Immature natural killer cell (primary cell): ENCODE results near the gene MFAP4. TPM values are rescaled to one million over a fixed set of nuclear protein-coding genes. Genes with fewer than 3 reads are reported as not detected.

Source experiments
- DNase-seq, 3 donors: peaks; one replicate each; pipeline ENCODE4 v3.0.0; 2022; ENCODE audit warnings: mixed read lengths in 1 of 3
- H3K27ac Mint-ChIP-seq, 6 donors: one replicate each; pipeline ENCODE4 v1.8.0; 2020; ENCODE audit warnings: mixed read lengths in 6 of 6, mild to moderate bottlenecking in 5 of 6, inconsistent platforms in 4 of 6, moderate library complexity in 3 of 6
- H3K27me3 Mint-ChIP-seq, 3 donors: one replicate each; pipeline ENCODE4 v1.8.0; 2020 to 2021; ENCODE audit warnings: low read depth in 3 of 3, mild to moderate bottlenecking in 3 of 3, mixed read lengths in 3 of 3, moderate library complexity in 3 of 3, inconsistent platforms in 1 of 3
- H3K36me3 Mint-ChIP-seq, 3 donors: one replicate each; pipeline ENCODE4 v1.8.0; 2020; ENCODE audit warnings: mixed read lengths in 3 of 3, inconsistent platforms in 2 of 3, mild to moderate bottlenecking in 2 of 3
- H3K4me1 Mint-ChIP-seq, 2 donors: one replicate each; pipeline ENCODE4 v1.8.0; 2020; ENCODE audit warnings: inconsistent platforms in 2 of 2, mild to moderate bottlenecking in 2 of 2, mixed read lengths in 2 of 2, moderate library complexity in 1 of 2
- H3K4me3 Mint-ChIP-seq, 5 donors: one replicate each; pipeline ENCODE4 v1.8.0; 2020; ENCODE audit warnings: mild to moderate bottlenecking in 5 of 5, mixed read lengths in 5 of 5, inconsistent platforms in 3 of 5, moderate library complexity in 3 of 5
- H3K9me3 Mint-ChIP-seq, 6 donors: one replicate each; pipeline ENCODE4 v1.8.0; 2020; ENCODE audit warnings: mild to moderate bottlenecking in 6 of 6, mixed read lengths in 6 of 6, inconsistent platforms in 4 of 6, moderate library complexity in 3 of 6
- polyA plus RNA-seq, 3 donors: library from polyadenylated mRNA; unstranded; fragments of 300-500 nt; fragmentation: Illumina TruSeq; gene quantifications; one replicate each; pipeline ENCODE4 v1.2.3, GENCODE V29; 2021

MFAP4 gene
- polyA plus RNA-seq, 3 donors from 2014 or later = 0.18 TPM; not detected in 2

- peak overlapping the region; percentile 92 to 98 (median 96) for H3K27ac Mint-ChIP-seq
- peaks cover 8 to 26% (median 9%) of the 10 kb centered on the region in 3 donors for H3K36me3 Mint-ChIP-seq
- H3K4me3 Mint-ChIP-seq = peak overlapping the region; percentile 96 to 99 (median 98)
- peaks cover 8 to 14% (median 11%) of the 10 kb centered on the region in 3 donors for H3K27me3 Mint-ChIP-seq
- H3K4me1 Mint-ChIP-seq = peaks cover 53 to 59% of the 10 kb centered on the region in 2 donors
- H3K9me3 Mint-ChIP-seq = no peaks in the 10 kb centered on the region
- DNase-seq = peak; percentile 98 to 99 (median 99)
Measured at GRCh38 chr17:19377602-19378415, 9.2 kb downstream of the MFAP4 start.

- H3K4me1 Mint-ChIP-seq = peaks cover 63 to 69% of the 10 kb centered on the region in 2 donors
- no peak for DNase-seq
- H3K27me3 Mint-ChIP-seq = peaks cover 8 to 17% (median 12%) of the 10 kb centered on the region in 3 donors
Measured at GRCh38 chr17:19376811-19377210, 10.2 kb downstream of the MFAP4 start.

GRCh38 chr17:19375732-19376131, 11.3 kb downstream of the MFAP4 start:
- Mint-ChIP-seq H3K27ac (peak overlapping the region in 2 of 6 donors; percentile 59 to 84), H3K4me1 (peaks cover 73 to 77% of the 10 kb centered on the region in 2 donors), H3K9me3 (no peaks in the 10 kb centered on the region), H3K27me3 (peaks cover 10 to 27% (median 20%) of the 10 kb centered on the region in 3 donors), H3K36me3 (peaks cover 7 to 17% (median 7%) of the 10 kb centered on the region in 3 donors), H3K4me3 (peak overlapping the region; percentile 52 to 72 (median 64))
- no peak for DNase-seq

More at GRCh38 chr17:19376811-19377210, 10.2 kb downstream of the MFAP4 start:
- H3K9me3 Mint-ChIP-seq = no peaks in the 10 kb centered on the region
- H3K27ac Mint-ChIP-seq = peak overlapping the region; percentile 92 to 98 (median 96)
- H3K36me3 Mint-ChIP-seq = peaks cover 8 to 26% (median 9%) of the 10 kb centered on the region in 3 donors
- H3K4me3 Mint-ChIP-seq = peak overlapping the region; percentile 96 to 99 (median 98)

GRCh38 chr17:19374136-19374535, 12.9 kb downstream of the MFAP4 start:
- Mint-ChIP-seq H3K36me3 (peaks cover 0 to 5% (median under 1%) of the 10 kb centered on the region in 3 donors), H3K27ac (peak overlapping the region in 2 of 6 donors; percentile 69 to 77), H3K4me3 (peak overlapping the region in 2 of 5 donors; percentile 18 to 38), H3K27me3 (peaks cover 8 to 38% (median 24%) of the 10 kb centered on the region in 3 donors), H3K9me3 (peaks cover 0 to 2% (median 0%) of the 10 kb centered on the region in 6 donors), H3K4me1 (peaks cover 77 to 78% of the 10 kb centered on the region in 2 donors)
- DNase-seq = no peak

- peak overlapping the region in 3 of 5 donors; percentile 38 to 87 (median 38) for H3K4me3 Mint-ChIP-seq
- peaks cover 5 to 39% (median 22%) of the 10 kb centered on the region in 3 donors for H3K27me3 Mint-ChIP-seq
- peaks cover 84 to 85% of the 10 kb centered on the region in 2 donors for H3K4me1 Mint-ChIP-seq
- H3K9me3 Mint-ChIP-seq = peaks cover 0 to 2% (median 0%) of the 10 kb centered on the region in 6 donors
- no peak for DNase-seq
- H3K27ac Mint-ChIP-seq = peak overlapping the region in 5 of 6 donors; percentile 28 to 98 (median 97)
- peaks cover 0 to 7% (median 0%) of the 10 kb centered on the region in 3 donors for H3K36me3 Mint-ChIP-seq
Measured at GRCh38 chr17:19372866-19373504, 14.0 kb downstream of the MFAP4 start.

GRCh38 chr17:19372439-19372838, 14.6 kb downstream of the MFAP4 start:
- Mint-ChIP-seq H3K36me3 (peaks cover 0 to 7% (median 0%) of the 10 kb centered on the region in 3 donors), H3K4me3 (peak overlapping the region; percentile 84 to 100 (median 88)), H3K9me3 (peaks cover 0 to 2% (median 0%) of the 10 kb centered on the region in 6 donors), H3K27me3 (peaks cover 2 to 35% (median 17%) of the 10 kb centered on the region in 3 donors), H3K27ac (peak overlapping the region; percentile 95 to 98 (median 97)), H3K4me1 (peaks cover 87 to 88% of the 10 kb centered on the region in 2 donors)
- no peak for DNase-seq

GRCh38 chr17:19372011-19372370, 15.0 kb downstream of the MFAP4 start:
- Mint-ChIP-seq H3K9me3 (peaks cover 0 to 2% (median 0%) of the 10 kb centered on the region in 6 donors), H3K4me1 (peaks cover 84 to 86% of the 10 kb centered on the region in 2 donors)

GRCh38 chr17:19371259-19372010, 15.6 kb downstream of the MFAP4 start:
- Mint-ChIP-seq H3K9me3 (peaks cover 0 to 2% (median 0%) of the 10 kb centered on the region in 6 donors), H3K36me3 (peaks cover 0 to 7% (median 0%) of the 10 kb centered on the region in 3 donors), H3K27me3 (peaks cover 2 to 32% (median 13%) of the 10 kb centered on the region in 3 donors), H3K27ac (peak overlapping the region; percentile 95 to 98 (median 97)), H3K4me3 (peak overlapping the region; percentile 84 to 100 (median 88)), H3K4me1 (peaks cover 84 to 87% of the 10 kb centered on the region in 2 donors)
- DNase-seq = peak; percentile 48 to 62 (median 53)

More at GRCh38 chr17:19372011-19372370, 15.0 kb downstream of the MFAP4 start:
- peak overlapping the region; percentile 84 to 100 (median 88) for H3K4me3 Mint-ChIP-seq
- DNase-seq = no peak
- H3K27me3 Mint-ChIP-seq = peaks cover 2 to 34% (median 16%) of the 10 kb centered on the region in 3 donors
- peak overlapping the region; percentile 95 to 98 (median 97) for H3K27ac Mint-ChIP-seq
- peaks cover 0 to 7% (median 0%) of the 10 kb centered on the region in 3 donors for H3K36me3 Mint-ChIP-seq

- Mint-ChIP-seq H3K36me3 (peaks cover 0 to 7% (median 0%) of the 10 kb centered on the region in 3 donors), H3K4me1 (peaks cover 86 to 87% of the 10 kb centered on the region in 2 donors), H3K9me3 (peaks cover 0 to 2% (median 0%) of the 10 kb centered on the region in 6 donors)
Measured at GRCh38 chr17:19370493-19370960, 16.5 kb downstream of the MFAP4 start.

GRCh38 chr17:19369846-19370492, 17.0 kb downstream of the MFAP4 start:
- H3K27ac Mint-ChIP-seq = peak overlapping the region; percentile 95 to 98 (median 97)
- H3K4me1 Mint-ChIP-seq = peaks cover 87 to 88% of the 10 kb centered on the region in 2 donors
- peaks cover 2 to 32% (median 13%) of the 10 kb centered on the region in 3 donors for H3K27me3 Mint-ChIP-seq
- H3K9me3 Mint-ChIP-seq = peaks cover 0 to 2% (median 0%) of the 10 kb centered on the region in 6 donors
- peak; percentile 73 to 79 (median 73) for DNase-seq
- H3K4me3 Mint-ChIP-seq = peak overlapping the region; percentile 84 to 100 (median 88)
- H3K36me3 Mint-ChIP-seq = peaks cover 0 to 7% (median 0%) of the 10 kb centered on the region in 3 donors

More at GRCh38 chr17:19370493-19370960, 16.5 kb downstream of the MFAP4 start:
- peaks cover 2 to 32% (median 13%) of the 10 kb centered on the region in 3 donors for H3K27me3 Mint-ChIP-seq
- H3K27ac Mint-ChIP-seq = peak overlapping the region; percentile 95 to 98 (median 97)
- peak; percentile 72 to 78 (median 75) for DNase-seq
- peak overlapping the region; percentile 84 to 100 (median 88) for H3K4me3 Mint-ChIP-seq

- Mint-ChIP-seq H3K9me3 (peaks cover 0 to 2% (median 0%) of the 10 kb centered on the region in 6 donors), H3K4me3 (peak overlapping the region; percentile 84 to 100 (median 88)), H3K27me3 (peaks cover 2 to 29% (median 13%) of the 10 kb centered on the region in 3 donors), H3K36me3 (peaks cover 0 to 3% (median 0%) of the 10 kb centered on the region in 3 donors), H3K27ac (peak overlapping the region; percentile 95 to 98 (median 97)), H3K4me1 (peaks cover 85% of the 10 kb centered on the region in 2 donors)
- no peak for DNase-seq
Measured at GRCh38 chr17:19369107-19369778, 17.7 kb downstream of the MFAP4 start.
